PC-3 (cell line): Measurements from ENCODE around the gene TMEM271. TPM values are rescaled to one million over a fixed set of nuclear protein-coding genes. Genes with fewer than 3 reads are reported as not detected.

Source experiments
- ATAC-seq: fragments of 200-7000 bp; cut with Tn5 transposase; 2 replicates; pipeline ENCODE4 v1.9.1; 2020; ENCODE audit warnings: mild to moderate bottlenecking, moderate library complexity
- BruUV-seq: library from RNA; stranded (reverse); fragments of 400-500 nt; replicated peaks from 2 replicates; lab custom pipeline; 2021; lab: Mats Ljungman, UMichigan
- CTCF ChIA-PET: fragments of 300-600 bp; sonication (Branson Sonifier 250); formaldehyde crosslinking; loops from one replicate; lab custom pipeline; 2022; ENCODE audit warnings: antibody characterized with exemption; lab: Charles Lee
- POLR2A ChIA-PET: fragments of 300-600 bp; sonication (Branson Sonifier 250); formaldehyde crosslinking; loops from one replicate; lab custom pipeline; 2022; ENCODE audit warnings: antibody characterized with exemption; ENCODE audit not compliant: unreplicated experiment; lab: Charles Lee
- DNase-seq: peaks from one replicate; pipeline ENCODE4 v3.0.0-alpha.2; 2015
- H2AFZ ChIP-seq: fragments of 300-600 bp; sonication (generic); 2 replicates; pipeline ENCODE4 v1.6.0; 2016; ENCODE audit warnings: antibody characterized with exemption, low read length
- H3F3A ChIP-seq: fragments of 300-600 bp; sonication (generic); one replicate; pipeline ENCODE4 v1.6.0; 2017; ENCODE audit warnings: antibody characterized with exemption, low read length, control low read depth, mild to moderate bottlenecking; ENCODE audit not compliant: unreplicated experiment
- H3K27ac ChIP-seq: fragments of 300-600 bp; sonication (generic); 2 replicates; pipeline ENCODE4 v1.5.1; 2016; ENCODE audit warnings: mild to moderate bottlenecking, low read length
- H3K27me3 ChIP-seq: fragments of 300-600 bp; sonication (generic); 2 replicates; pipeline ENCODE4 v1.6.1; 2016; ENCODE audit warnings: low read length, mixed read lengths
- H3K36me3 ChIP-seq: fragments of 300-600 bp; sonication (generic); 2 replicates; pipeline ENCODE4 v1.6.1; 2016; ENCODE audit warnings: low read depth, mixed run types, low read length, mixed read lengths
- H3K4me1 ChIP-seq: fragments of 300-600 bp; sonication (generic); 2 replicates; pipeline ENCODE4 v1.5.1; 2016; ENCODE audit warnings: low read length; ENCODE audit not compliant: insufficient read depth
- H3K4me2 ChIP-seq: fragments of 300-600 bp; sonication (generic); 2 replicates; pipeline ENCODE4 v1.6.0; 2016; ENCODE audit warnings: low read length
- H3K4me3 ChIP-seq: fragments of 300-600 bp; sonication (generic); 2 replicates; pipeline ENCODE4 v1.5.1; 2016; ENCODE audit warnings: mild to moderate bottlenecking, low read length, mixed read lengths
- H3K79me2 ChIP-seq: fragments of 300-600 bp; sonication (generic); 2 replicates; pipeline ENCODE4 v1.6.1; 2017; ENCODE audit warnings: low read length, mixed read lengths
- H3K9ac ChIP-seq: fragments of 300-600 bp; sonication (generic); 2 replicates; pipeline ENCODE4 v1.6.0; 2016; ENCODE audit warnings: mild to moderate bottlenecking, low read length
- H3K9me2 ChIP-seq: fragments of 300-600 bp; sonication (generic); replicated peaks from 2 replicates; pipeline ENCODE4 v1.6.1; 2016; ENCODE audit warnings: mixed run types, low read length, mixed read lengths
- H3K9me3 ChIP-seq: fragments of 300-600 bp; sonication (generic); 2 replicates; pipeline ENCODE4 v1.6.1; 2016; ENCODE audit warnings: low read length, mixed read lengths
- H4K20me1 ChIP-seq: fragments of 300-600 bp; sonication (generic); 2 replicates; pipeline ENCODE4 v1.6.1; 2016; ENCODE audit warnings: low read length, mixed read lengths
- CTCF ChIP-seq: fragments of 300-600 bp; sonication (generic); conservative IDR thresholded peaks from 2 replicates; pipeline ENCODE4 v1.5.1; 2017; ENCODE audit warnings: antibody characterized with exemption, low read depth, mild to moderate bottlenecking, low read length
- EZH2 ChIP-seq: fragments of 300-600 bp; sonication (generic); IDR thresholded peaks from one replicate; pipeline ENCODE4 v1.6.1; 2017; ENCODE audit warnings: antibody characterized with exemption, mild to moderate bottlenecking, low read length; ENCODE audit not compliant: unreplicated experiment
- EZH2phosphoT487 ChIP-seq: fragments of 300-600 bp; sonication (generic); IDR thresholded peaks from 2 replicates; pipeline ENCODE4 v1.6.1; 2018; ENCODE audit warnings: mild to moderate bottlenecking, antibody characterized with exemption, low read length, borderline replicate concordance
- intact Hi-C: fragments of 100-400 bp; cut with micrococcal nuclease; formaldehyde crosslinking; loops from 2 replicates; pipeline ENCODE4 v1.9.0; 2023
- total RNA-seq: library from RNA; depleted of rRNA; stranded (reverse); fragments of >200 nt; gene quantifications from 2 replicates; pipeline ENCODE4 v1.2.3, GENCODE V29; 2014

TMEM271 gene
- total RNA-seq, 1 experiment from 2014 or later: not detected

GRCh38 chr4:530017-530781 is 45.9 kb downstream of the TMEM271 start:
- TF ChIP-seq EZH2phosphoT487 (no peak), CTCF (no peak), EZH2 (no peak)
- intact Hi-C loops: no loop called here
- no TSS peak for BruUV-seq
- no peak overlapping the region for H3K9ac ChIP-seq
- H3K9me3 ChIP-seq: no peaks in the 10 kb centered on the region
- no peaks in the 10 kb centered on the region for H3K4me1 ChIP-seq
- no peak overlapping the region for H3K4me3 ChIP-seq
- ChIA-PET CTCF (no interaction called here), POLR2A (no interaction called here)
- no peaks in the 10 kb centered on the region for H3K9me2 ChIP-seq
- no peak overlapping the region for H3K27ac ChIP-seq
- ATAC-seq (no peak), DNase-seq (no peak)
- no peaks in the 10 kb centered on the region for H4K20me1 ChIP-seq
- no peak overlapping the region for H3K4me2 ChIP-seq
- H3K36me3 ChIP-seq: peaks cover 5% of the 10 kb centered on the region
- H3F3A ChIP-seq: no peaks in the 10 kb centered on the region
- H2AFZ ChIP-seq: no peak overlapping the region
- no peaks in the 10 kb centered on the region for H3K27me3 ChIP-seq
- H3K79me2 ChIP-seq: no peaks in the 10 kb centered on the region

- ChIA-PET POLR2A (no interaction called here), CTCF (no interaction called here)
- H3K4me2 ChIP-seq: no peak overlapping the region
- no peak for DNase-seq
- H3K27me3 ChIP-seq: no peaks in the 10 kb centered on the region
- TF ChIP-seq EZH2 (no peak), EZH2phosphoT487 (no peak), CTCF (no peak)
- H2AFZ ChIP-seq: no peak overlapping the region
- intact Hi-C loops: no loop called here
- no peaks in the 10 kb centered on the region for H4K20me1 ChIP-seq
- no peaks in the 10 kb centered on the region for H3K79me2 ChIP-seq
- H3K27ac ChIP-seq: no peak overlapping the region
- H3K9me3 ChIP-seq: no peaks in the 10 kb centered on the region
- H3F3A ChIP-seq: no peaks in the 10 kb centered on the region
- ATAC-seq: no peak
- BruUV-seq: no TSS peak
- H3K36me3 ChIP-seq: peaks cover 5% of the 10 kb centered on the region
- no peak overlapping the region for H3K9ac ChIP-seq
- H3K4me3 ChIP-seq: no peak overlapping the region
- no peaks in the 10 kb centered on the region for H3K4me1 ChIP-seq
- H3K9me2 ChIP-seq: no peaks in the 10 kb centered on the region
These were observed 46.5 kb downstream of the TMEM271 start for GRCh38 chr4:529563-529962.

GRCh38 chr4:528835-529234 is 47.3 kb downstream of the TMEM271 start:
- no peaks in the 10 kb centered on the region for H4K20me1 ChIP-seq
- no peaks in the 10 kb centered on the region for H3K9me3 ChIP-seq
- TF ChIP-seq EZH2 (no peak), EZH2phosphoT487 (no peak), CTCF (no peak)
- no peaks in the 10 kb centered on the region for H3K9me2 ChIP-seq
- peaks cover 5% of the 10 kb centered on the region for H3K36me3 ChIP-seq
- H3K27me3 ChIP-seq: no peaks in the 10 kb centered on the region
- H3F3A ChIP-seq: no peaks in the 10 kb centered on the region
- no peak overlapping the region for H3K4me3 ChIP-seq
- no peak overlapping the region for H2AFZ ChIP-seq
- H3K79me2 ChIP-seq: no peaks in the 10 kb centered on the region
- ChIA-PET POLR2A (no interaction called here), CTCF (no interaction called here)
- BruUV-seq: no TSS peak
- no peak overlapping the region for H3K4me2 ChIP-seq
- DNase-seq (no peak), ATAC-seq (no peak)
- no peak overlapping the region for H3K9ac ChIP-seq
- H3K4me1 ChIP-seq: no peaks in the 10 kb centered on the region
- H3K27ac ChIP-seq: no peak overlapping the region
- intact Hi-C loops: no loop called here
